HepG2 (cell line): ENCODE data around the gene ANKRD39. TPM values are rescaled to one million over a fixed set of nuclear protein-coding genes. Genes with fewer than 3 reads are reported as not detected.

Experiments
- ADNP ChIP-seq: sonication (generic); formaldehyde crosslinking; IDR thresholded peaks from 2 replicates; pipeline ENCODE4 v1.4.0; 2020; ENCODE audit warnings: missing genetic modification reagents
- DNMT1 ChIP-seq: sonication (generic); formaldehyde crosslinking; IDR thresholded peaks from 2 replicates; pipeline ENCODE4 v1.5.1; 2020; ENCODE audit warnings: mild to moderate bottlenecking, missing genetic modification reagents
- ELF4 ChIP-seq: sonication (generic); formaldehyde crosslinking; IDR thresholded peaks from 2 replicates; pipeline ENCODE4 v1.5.0; 2020; ENCODE audit warnings: missing genetic modification reagents, mild to moderate bottlenecking, moderate library complexity, borderline replicate concordance
- KMT2B ChIP-seq: IDR thresholded peaks from 2 replicates; pipeline ENCODE4 v1.6.1; 2016; ENCODE audit warnings: missing genetic modification reagents, missing compliant biosample characterization
- MEIS2 ChIP-seq: sonication (generic); formaldehyde crosslinking; IDR thresholded peaks from 2 replicates; pipeline ENCODE4 v1.9.0; 2021; ENCODE audit warnings: mild to moderate bottlenecking, missing genetic modification reagents
- MXI1 ChIP-seq: IDR thresholded peaks from 3 replicates; pipeline ENCODE4 v1.6.1; 2012; ENCODE audit warnings: low read depth, low read length, inconsistent platforms, borderline replicate concordance
- NR2F1 ChIP-seq, 2 experiments: fragments of 450-650 bp in 1 of 2; formaldehyde crosslinking in 1 of 2; IDR thresholded peaks; 2 replicates each; pipeline versions ENCODE4 v1.5.0 to v1.6.1; 2016 to 2020; ENCODE audit warnings: mild to moderate bottlenecking in 1 of 2, missing compliant biosample characterization in 1 of 2, missing genetic modification reagents in 1 of 2, moderate library complexity in 1 of 2
- SP5 ChIP-seq: IDR thresholded peaks from 2 replicates; pipeline ENCODE4 v1.6.1; 2016; ENCODE audit warnings: low read depth, borderline replicate concordance
- SRF ChIP-seq: IDR thresholded peaks from 2 replicates; pipeline ENCODE4 v1.6.1; 2011; ENCODE audit warnings: mild to moderate bottlenecking, low read depth, low read length, moderate library complexity
- TBX2 ChIP-seq: sonication (generic); formaldehyde crosslinking; IDR thresholded peaks from 2 replicates; pipeline ENCODE4 v1.5.0; 2020; ENCODE audit warnings: missing genetic modification reagents, mild to moderate bottlenecking, borderline replicate concordance
- TOPORS ChIP-seq: sonication (generic); formaldehyde crosslinking; IDR thresholded peaks from 2 replicates; pipeline ENCODE4 v1.8.0; 2023; ENCODE audit warnings: mild to moderate bottlenecking, missing genetic modification reagents
- TSC22D2 ChIP-seq: sonication (generic); formaldehyde crosslinking; IDR thresholded peaks from 2 replicates; pipeline ENCODE4 v1.5.1; 2020; ENCODE audit warnings: missing genetic modification reagents, mild to moderate bottlenecking, borderline replicate concordance
- ZMYM3 ChIP-seq: sonication (generic); formaldehyde crosslinking; IDR thresholded peaks from 2 replicates; pipeline ENCODE4 v1.5.1; 2020; ENCODE audit warnings: mild to moderate bottlenecking, missing genetic modification reagents
- ZNF138 ChIP-seq: sonication (generic); formaldehyde crosslinking; IDR thresholded peaks from 2 replicates; pipeline ENCODE4 v1.5.0; 2020; ENCODE audit warnings: mild to moderate bottlenecking, low read depth, missing genetic modification reagents
- ZNF251 ChIP-seq: sonication (generic); formaldehyde crosslinking; IDR thresholded peaks from 2 replicates; pipeline ENCODE4 v1.9.0; 2021; ENCODE audit warnings: mild to moderate bottlenecking, missing genetic modification reagents
- ZNF333 ChIP-seq: sonication (generic); formaldehyde crosslinking; IDR thresholded peaks from 2 replicates; pipeline ENCODE4 v1.4.0; 2020; ENCODE audit warnings: mild to moderate bottlenecking, missing genetic modification reagents, borderline replicate concordance
- ZNF33A ChIP-seq: sonication (generic); formaldehyde crosslinking; IDR thresholded peaks from 2 replicates; pipeline ENCODE4 v1.5.1; 2020; ENCODE audit warnings: missing genetic modification reagents, mild to moderate bottlenecking, moderate library complexity, borderline replicate concordance
- ZNF530 ChIP-seq: sonication (generic); formaldehyde crosslinking; IDR thresholded peaks from 2 replicates; pipeline ENCODE4 v1.5.0; 2020; ENCODE audit warnings: low read depth, mild to moderate bottlenecking, missing genetic modification reagents
- ZNF577 ChIP-seq: sonication (generic); formaldehyde crosslinking; IDR thresholded peaks from 2 replicates; pipeline ENCODE4 v1.4.0; 2020; ENCODE audit warnings: mild to moderate bottlenecking, low read depth, missing genetic modification reagents, borderline replicate concordance
- ZNF598 ChIP-seq: sonication (generic); formaldehyde crosslinking; IDR thresholded peaks from 2 replicates; pipeline ENCODE4 v1.5.1; 2020; ENCODE audit warnings: mild to moderate bottlenecking, missing genetic modification reagents, borderline replicate concordance
- ZNF878 ChIP-seq: sonication (generic); formaldehyde crosslinking; IDR thresholded peaks from 2 replicates; pipeline ENCODE4 v1.8.1; 2023; ENCODE audit warnings: mild to moderate bottlenecking, missing genetic modification reagents, moderate library complexity
- ZSCAN9 ChIP-seq: IDR thresholded peaks from 2 replicates; pipeline ENCODE4 v1.6.1; 2016; ENCODE audit warnings: borderline replicate concordance
- polyA plus RNA-seq, 8 experiments: library from polyadenylated mRNA; depleted of rRNA in 3 of 8; stranded (reverse) in 7 of 8; unstranded in 1 of 8; fragments of >200 nt; fragmentation: Illumina TruSeq in 4 of 8; extraction: Trizol in 4 of 8; gene quantifications; 2 replicates each; pipeline versions ENCODE4 v1.2.1 to v1.2.3, GENCODE V29; 2011 to 2016; ENCODE audit warnings: low read depth in 4 of 8, missing spikeins in 1 of 8, mixed read lengths in 1 of 8; ENCODE audit not compliant: insufficient read depth in 1 of 8
- total RNA-seq, 5 experiments: library from RNA; depleted of rRNA; stranded (reverse); fragments of >200 nt; fragmentation: Illumina TruSeq; extraction: Trizol; gene quantifications; 2 replicates each; pipeline ENCODE4 v1.2.3, GENCODE V29; 2016; ENCODE audit warnings: low read depth in 1 of 5
- TF ChIP-seq, protein P1 (sequence below): sonication (generic); formaldehyde crosslinking; IDR thresholded peaks from 2 replicates; pipeline ENCODE4 v1.4.0; 2020; ENCODE audit warnings: missing genetic modification reagents, low read depth, mild to moderate bottlenecking, borderline replicate concordance
- TF ChIP-seq, protein P2 (sequence below): sonication (generic); formaldehyde crosslinking; IDR thresholded peaks from 2 replicates; pipeline ENCODE4 v1.4.0; 2020; ENCODE audit warnings: missing genetic modification reagents
- TF ChIP-seq, protein P3 (sequence below): sonication (generic); formaldehyde crosslinking; IDR thresholded peaks from 2 replicates; pipeline ENCODE4 v1.9.0; 2021; ENCODE audit warnings: missing genetic modification reagents, mild to moderate bottlenecking, borderline replicate concordance
- TF ChIP-seq, protein P4 (sequence below): sonication (generic); formaldehyde crosslinking; IDR thresholded peaks from 2 replicates; pipeline ENCODE4 v1.5.0; 2020; ENCODE audit warnings: missing genetic modification reagents

ANKRD39 gene
- total and polyA plus RNA-seq, 2 of the 13 experiments (the other 11 are each of a cell fraction or from before 2014, with no cell fraction given), result 23.2 to 24.8 TPM

DNA sequence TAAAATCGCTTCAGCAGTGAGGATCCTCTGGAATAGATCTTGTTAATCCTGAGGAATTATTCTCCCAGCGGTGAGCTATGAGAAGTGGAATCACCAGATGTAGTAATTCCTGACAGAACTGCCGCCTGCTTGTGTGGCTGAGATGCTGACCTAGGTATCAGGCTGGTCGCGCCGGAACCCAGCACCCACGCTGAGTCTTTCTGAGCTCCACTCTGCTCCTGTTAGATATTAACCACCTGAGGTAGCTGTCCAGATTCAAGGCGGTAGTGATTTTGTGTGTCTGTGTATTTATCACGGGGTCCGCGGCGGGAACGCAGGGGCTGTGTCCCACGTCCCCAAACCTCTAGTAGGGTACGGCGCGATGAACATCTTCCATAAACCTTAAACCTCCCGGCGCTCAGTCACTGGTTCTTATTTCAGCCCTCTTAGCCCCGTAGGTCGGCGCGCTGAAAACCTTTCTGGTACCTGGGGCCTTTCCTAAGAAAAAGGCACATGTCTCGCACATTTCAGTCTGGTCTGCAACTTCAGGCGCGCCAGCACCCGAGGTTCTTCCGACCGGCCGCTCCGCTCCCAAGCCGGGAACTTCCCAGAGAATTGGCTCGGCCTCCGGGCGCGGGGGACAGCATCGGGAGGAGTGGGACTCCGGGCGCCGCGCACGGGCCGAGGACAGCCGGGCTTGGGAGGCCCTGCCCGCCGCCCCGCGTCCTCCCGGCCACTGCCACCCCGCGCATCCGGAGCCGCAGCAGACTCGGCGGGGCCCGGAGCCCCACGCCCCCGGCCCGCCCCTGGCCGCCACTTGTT is 42.3 kb downstream of the ANKRD39 start (continued):
- peak; percentile 48; the same call in 1 of the 2 replicates for TF ChIP-seq MEIS2 (CRISPR knock-in tag)
- TF ChIP-seq ZNF598, result 0 out of 2 replicates have a peak, but pooled peaks have one; percentile 66
- no peak for TF ChIP-seq ZMYM3 (CRISPR knock-in tag)
- no peak for TF ChIP-seq ZNF33A
- TF ChIP-seq ELF4 (CRISPR knock-in tag), result no peak
- TF ChIP-seq MXI1, result no peak
- no peak for TF ChIP-seq ZNF333 (CRISPR knock-in tag)
- TF ChIP-seq ZNF251 (CRISPR knock-in tag), result no peak
- no peak; the same call in 1 of the 2 replicates for TF ChIP-seq ZSCAN9
- TF ChIP-seq, protein P1, sequence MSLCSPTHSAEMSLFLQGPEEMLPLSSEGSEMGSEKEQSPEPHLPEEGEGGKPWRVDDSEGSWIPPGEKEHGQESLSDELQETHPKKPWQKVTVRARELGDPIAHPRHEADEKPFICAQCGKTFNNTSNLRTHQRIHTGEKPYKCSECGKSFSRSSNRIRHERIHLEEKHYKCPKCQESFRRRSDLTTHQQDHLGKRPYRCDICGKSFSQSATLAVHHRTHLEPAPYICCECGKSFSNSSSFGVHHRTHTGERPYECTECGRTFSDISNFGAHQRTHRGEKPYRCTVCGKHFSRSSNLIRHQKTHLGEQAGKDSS (CRISPR knock-in tag), result no peak
- no peak for TF ChIP-seq NR2F1 (CRISPR knock-in tag; IDR thresholded peaks at IDR 0.05)
- 0 out of 2 replicates have a peak, but pooled peaks have one; percentile 17 for TF ChIP-seq ZNF530 (CRISPR knock-in tag)
- peak; percentile 58; the same call in 1 of the 2 replicates for TF ChIP-seq KMT2B (CRISPR knock-in tag)
- no peak for TF ChIP-seq ZNF577 (CRISPR knock-in tag)
- peak; percentile 78 for TF ChIP-seq SP5 (CRISPR knock-in tag)
- TF ChIP-seq, protein P2, sequence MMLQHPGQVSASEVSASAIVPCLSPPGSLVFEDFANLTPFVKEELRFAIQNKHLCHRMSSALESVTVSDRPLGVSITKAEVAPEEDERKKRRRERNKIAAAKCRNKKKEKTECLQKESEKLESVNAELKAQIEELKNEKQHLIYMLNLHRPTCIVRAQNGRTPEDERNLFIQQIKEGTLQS (CRISPR knock-in tag), result no peak
- no peak for TF ChIP-seq DNMT1 (CRISPR knock-in tag)
- TF ChIP-seq SRF, result no peak
- TF ChIP-seq TBX2 (CRISPR knock-in tag), result no peak
- TF ChIP-seq ADNP (CRISPR knock-in tag), result no peak
- TF ChIP-seq TOPORS, result no peak
- TF ChIP-seq, protein P3, sequence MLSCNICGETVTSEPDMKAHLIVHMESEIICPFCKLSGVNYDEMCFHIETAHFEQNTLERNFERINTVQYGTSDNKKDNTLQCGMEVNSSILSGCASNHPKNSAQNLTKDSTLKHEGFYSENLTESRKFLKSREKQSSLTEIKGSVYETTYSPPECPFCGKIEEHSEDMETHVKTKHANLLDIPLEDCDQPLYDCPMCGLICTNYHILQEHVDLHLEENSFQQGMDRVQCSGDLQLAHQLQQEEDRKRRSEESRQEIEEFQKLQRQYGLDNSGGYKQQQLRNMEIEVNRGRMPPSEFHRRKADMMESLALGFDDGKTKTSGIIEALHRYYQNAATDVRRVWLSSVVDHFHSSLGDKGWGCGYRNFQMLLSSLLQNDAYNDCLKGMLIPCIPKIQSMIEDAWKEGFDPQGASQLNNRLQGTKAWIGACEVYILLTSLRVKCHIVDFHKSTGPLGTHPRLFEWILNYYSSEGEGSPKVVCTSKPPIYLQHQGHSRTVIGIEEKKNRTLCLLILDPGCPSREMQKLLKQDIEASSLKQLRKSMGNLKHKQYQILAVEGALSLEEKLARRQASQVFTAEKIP, result no peak
- no peak; the same call in 1 of the 2 replicates for TF ChIP-seq ZNF138 (CRISPR knock-in tag)
- TF ChIP-seq ZNF878 (CRISPR knock-in tag), result peak; percentile 71; the same call in 1 of the 2 replicates
- no peak for TF ChIP-seq TSC22D2
- TF ChIP-seq, protein P4, sequence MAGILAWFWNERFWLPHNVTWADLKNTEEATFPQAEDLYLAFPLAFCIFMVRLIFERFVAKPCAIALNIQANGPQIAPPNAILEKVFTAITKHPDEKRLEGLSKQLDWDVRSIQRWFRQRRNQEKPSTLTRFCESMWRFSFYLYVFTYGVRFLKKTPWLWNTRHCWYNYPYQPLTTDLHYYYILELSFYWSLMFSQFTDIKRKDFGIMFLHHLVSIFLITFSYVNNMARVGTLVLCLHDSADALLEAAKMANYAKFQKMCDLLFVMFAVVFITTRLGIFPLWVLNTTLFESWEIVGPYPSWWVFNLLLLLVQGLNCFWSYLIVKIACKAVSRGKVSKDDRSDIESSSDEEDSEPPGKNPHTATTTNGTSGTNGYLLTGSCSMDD (CRISPR knock-in tag), result no peak
